Measurements from ENCODE around the gene RABL6.
"Not testable (repeated sequence)": the region's sequence is repeated elsewhere in the genome, so short reads cannot be mapped to it uniquely, and the experiment has no call there.

Gene RABL6

GRCh38 chr9:136807281-136808074 is at the start of gene RABL6:
Gene RABL6, plus strand, starts transcription at chr9:136807948. Its CDS starts 249 bp downstream, at chr9:136808197.
- peak; percentile 74 for DNase-seq (ENCODE audit: low read depth)

- no peak for DNase-seq (ENCODE audit: low read depth)
Observed at GRCh38 chr9:136759001-136759400, 48.7 kb upstream of the RABL6 start.

GRCh38 chr9:136759436-136760325 is 48.1 kb upstream of the RABL6 start:
- no peak for DNase-seq (ENCODE audit: low read depth)

- no peak for DNase-seq (ENCODE audit: low read depth)
Observed at GRCh38 chr9:136760424-136760823, 47.3 kb upstream of the RABL6 start.

GRCh38 chr9:136760834-136761544 is 46.8 kb upstream of the RABL6 start:
- DNase-seq (ENCODE audit: low read depth), result not testable (repeated sequence)

GRCh38 chr9:136761545-136761981 is 46.2 kb upstream of the RABL6 start:
- no peak for DNase-seq (ENCODE audit: low read depth)

- DNase-seq (ENCODE audit: low read depth), result no peak
Observed at GRCh38 chr9:136762221-136762691, 45.5 kb upstream of the RABL6 start.

- no peak for DNase-seq (ENCODE audit: low read depth)
Observed at GRCh38 chr9:136762915-136763648, 44.7 kb upstream of the RABL6 start.

GRCh38 chr9:136763649-136764035 is 44.1 kb upstream of the RABL6 start:
- DNase-seq (ENCODE audit: low read depth), result no peak

GRCh38 chr9:136764301-136764891 is 43.4 kb upstream of the RABL6 start, which contains the start of gene LCN15:
Gene LCN15, minus strand, starts transcription at chr9:136764518. Its CDS starts 30 bp downstream, at chr9:136764488.
- DNase-seq (ENCODE audit: low read depth), result no peak

GRCh38 chr9:136765041-136765440 is 42.7 kb upstream of the RABL6 start:
- DNase-seq (ENCODE audit: low read depth), result no peak

GRCh38 chr9:136765745-136766409 is 41.9 kb upstream of the RABL6 start:
- not testable (repeated sequence) for DNase-seq (ENCODE audit: low read depth)

GRCh38 chr9:136766410-136767120 is 41.2 kb upstream of the RABL6 start:
- DNase-seq (ENCODE audit: low read depth), result peak; percentile 29

GRCh38 chr9:136769710-136770191 is 38.0 kb upstream of the RABL6 start:
- peak; percentile 28 for DNase-seq (ENCODE audit: low read depth)

- no peak for DNase-seq (ENCODE audit: low read depth)
Observed at GRCh38 chr9:136771907-136772415, 35.8 kb upstream of the RABL6 start.

GRCh38 chr9:136773386-136774044 is 34.2 kb upstream of the RABL6 start:
- DNase-seq (ENCODE audit: low read depth), result no peak

GRCh38 chr9:136774416-136775045 is 33.2 kb upstream of the RABL6 start:
- no peak for DNase-seq (ENCODE audit: low read depth)

GRCh38 chr9:136775191-136775590 is 32.6 kb upstream of the RABL6 start:
- no peak for DNase-seq (ENCODE audit: low read depth)

All from activated T-helper 9 cell treated with anti-CD3 and anti-CD28 coated beads, Interleukin-2, amount 50 U/mL, for 16 hours (primary cell).